HG03108 (cell line): ENCODE results near the gene SELP.

Experiments
- ATAC-seq: cut with Tn5 transposase; IDR thresholded peaks from one replicate; pipeline ENCODE4 v1.9.1; 2021; ENCODE audit warnings: moderate library complexity; ENCODE audit not compliant: unreplicated experiment

Gene SELP

DNA sequence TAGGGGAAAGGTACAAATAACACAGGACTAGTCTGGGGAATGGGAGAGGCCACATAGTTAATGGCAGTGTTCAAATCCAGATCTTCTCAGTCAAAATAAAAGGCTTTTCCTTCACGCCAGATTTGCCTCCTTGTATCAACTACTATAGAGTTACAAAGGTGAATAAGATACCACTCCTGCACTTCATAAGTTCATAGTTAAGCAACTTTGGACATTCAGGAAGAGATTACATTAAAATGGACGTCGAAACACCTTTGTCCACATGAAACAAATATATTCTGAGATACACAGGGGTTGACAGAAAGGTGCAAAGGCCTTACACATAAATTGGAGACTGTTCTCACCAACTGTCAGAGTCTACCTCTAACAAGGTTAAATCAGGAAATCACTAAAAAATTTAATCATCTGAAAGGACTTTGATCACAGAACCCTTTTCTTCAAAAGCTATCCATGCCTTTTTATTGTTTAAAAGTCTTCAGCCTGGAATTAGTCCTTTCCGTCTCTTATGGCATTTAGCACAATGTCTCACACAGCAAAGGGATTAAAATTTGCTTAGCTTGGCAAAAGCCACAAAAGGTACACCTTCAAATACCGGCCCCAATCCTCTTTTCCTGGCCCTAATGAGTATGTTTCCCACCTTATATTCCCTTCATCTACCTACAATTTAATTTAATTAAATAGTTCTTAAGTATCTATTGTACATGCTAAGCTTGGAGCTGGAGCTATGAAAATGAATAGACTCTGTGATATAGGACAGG lies 51.8 kb downstream of the SELP start:
- ATAC-seq = no peak

DNA sequence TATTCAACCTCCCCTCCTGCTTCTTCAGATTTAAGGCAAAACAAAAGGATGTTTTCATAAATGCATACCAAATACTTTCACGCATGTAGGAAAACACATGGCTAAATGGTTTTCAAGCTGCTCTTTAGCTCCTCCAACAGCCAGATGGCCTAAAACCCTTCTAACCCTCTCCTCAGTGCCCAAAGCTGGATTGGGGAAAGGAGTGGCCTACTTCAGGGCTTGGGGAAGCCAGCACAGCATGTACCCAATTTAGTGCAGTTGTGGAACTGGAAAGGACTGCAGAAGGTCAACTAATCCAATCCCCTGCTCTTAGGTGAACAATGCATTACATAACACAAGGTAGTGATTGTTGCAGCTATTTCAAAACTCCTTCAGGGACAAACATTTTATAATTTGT lies 53.0 kb downstream of the SELP start:
- no peak for ATAC-seq

DNA sequence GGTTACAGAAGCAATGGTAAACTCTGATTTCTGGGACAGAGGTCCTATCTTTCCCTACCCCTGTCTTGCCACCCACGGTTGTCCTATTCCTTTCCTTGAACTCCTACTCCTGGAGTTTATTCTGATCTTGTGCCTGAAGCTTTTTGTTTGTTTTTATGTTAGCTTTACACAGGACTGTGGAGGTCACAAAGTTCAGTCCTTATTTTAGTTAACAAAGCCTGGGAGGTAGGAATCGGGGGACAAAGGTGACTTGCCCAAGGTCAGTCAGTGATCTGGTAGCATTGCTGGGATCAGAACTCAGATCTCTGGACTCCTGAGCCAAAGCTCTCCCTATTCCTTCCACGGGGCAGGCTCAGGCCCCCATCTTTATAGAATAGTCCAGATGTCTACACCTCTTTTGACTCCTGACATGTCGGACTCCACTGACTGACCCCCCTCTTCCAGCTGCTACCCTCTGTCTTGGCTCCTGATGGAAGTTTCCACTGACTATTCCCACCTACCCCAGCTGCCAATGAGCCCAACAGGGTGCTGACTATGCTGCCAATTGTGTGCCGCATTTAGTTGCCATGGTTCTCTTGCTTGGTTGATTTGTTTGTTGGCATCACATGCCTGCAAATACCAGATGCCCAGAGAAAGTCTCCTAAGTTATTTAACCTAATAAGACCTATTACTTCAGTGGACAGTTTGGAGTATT lies 53.5 kb downstream of the SELP start:
- no peak for ATAC-seq

DNA sequence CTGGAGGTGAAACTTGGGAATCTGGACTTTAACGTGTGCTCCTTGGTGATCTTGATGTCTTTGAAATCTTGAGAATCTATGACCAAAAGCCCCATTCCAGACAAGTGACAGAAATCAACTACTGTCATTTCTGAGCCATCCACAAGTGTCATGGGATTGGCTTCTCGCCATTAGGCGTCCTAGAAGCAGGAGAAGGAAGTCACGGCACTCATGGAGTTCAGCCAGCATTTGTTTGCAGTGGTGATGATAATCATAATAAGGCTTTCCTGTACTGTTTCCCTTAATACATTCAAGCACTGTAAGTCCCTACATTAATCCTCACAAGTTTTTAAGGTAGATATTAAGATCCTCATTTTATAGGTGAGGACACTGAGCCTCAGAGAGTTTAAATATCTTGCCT lies 55.6 kb downstream of the SELP start:
- ATAC-seq = no peak

DNA sequence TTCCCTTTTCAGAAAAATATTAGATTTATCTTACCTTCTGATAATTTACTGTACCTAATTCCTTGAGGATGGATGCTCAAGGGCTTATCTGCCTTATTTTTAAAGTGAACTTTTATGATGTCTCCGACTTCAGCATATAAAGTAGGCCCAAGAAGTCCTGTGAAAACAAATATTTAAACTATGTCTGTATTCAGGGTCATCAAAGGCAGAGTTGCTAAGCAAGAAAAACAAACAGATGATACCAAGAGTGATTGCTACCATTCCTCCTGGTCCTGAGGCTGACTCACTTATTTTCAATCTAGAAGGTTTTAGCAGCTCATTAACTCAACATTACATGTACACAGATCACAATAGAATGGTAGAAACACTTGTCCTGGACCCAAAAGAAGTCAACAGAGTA lies 57.7 kb downstream of the SELP start:
- ATAC-seq = no peak

DNA sequence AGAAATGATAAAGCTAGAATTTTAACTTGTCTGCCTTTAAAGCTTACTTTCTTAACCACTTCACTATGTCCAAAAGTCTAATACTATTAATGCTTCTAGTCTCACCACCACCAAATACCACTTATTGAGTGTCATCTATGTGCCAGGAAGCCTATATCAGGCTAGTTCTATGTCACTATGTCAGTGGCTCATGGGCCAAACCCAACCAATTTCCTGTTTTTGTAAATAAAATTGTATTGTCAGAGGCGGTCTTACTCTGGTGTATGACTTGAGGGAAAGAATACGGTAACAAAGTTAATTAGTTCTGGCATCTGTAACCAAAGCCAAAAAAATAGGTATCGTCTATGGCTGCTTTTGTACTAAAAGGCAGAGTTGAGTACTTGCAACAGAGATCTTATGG lies 58.5 kb downstream of the SELP start:
- no peak for ATAC-seq

DNA sequence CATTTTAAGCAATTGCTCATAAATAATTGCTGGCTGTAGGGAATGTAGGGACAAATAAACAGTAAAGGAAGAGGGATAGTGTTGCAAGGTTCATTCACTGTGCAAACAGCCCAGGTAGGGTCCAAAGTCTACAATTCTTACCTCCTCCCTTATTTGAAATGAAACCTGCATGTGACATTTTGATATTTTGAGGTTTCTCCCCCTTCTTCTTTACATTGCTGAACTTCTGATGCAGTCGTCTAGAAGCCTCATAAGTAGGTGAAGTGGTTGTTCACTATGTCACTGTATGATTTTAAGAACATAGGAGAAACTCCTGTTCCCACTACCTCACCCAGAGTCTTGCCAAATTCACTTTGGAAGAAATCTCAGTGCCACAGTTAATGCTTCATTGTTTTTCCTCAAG lies 59.8 kb downstream of the SELP start:
- ATAC-seq = no peak

DNA sequence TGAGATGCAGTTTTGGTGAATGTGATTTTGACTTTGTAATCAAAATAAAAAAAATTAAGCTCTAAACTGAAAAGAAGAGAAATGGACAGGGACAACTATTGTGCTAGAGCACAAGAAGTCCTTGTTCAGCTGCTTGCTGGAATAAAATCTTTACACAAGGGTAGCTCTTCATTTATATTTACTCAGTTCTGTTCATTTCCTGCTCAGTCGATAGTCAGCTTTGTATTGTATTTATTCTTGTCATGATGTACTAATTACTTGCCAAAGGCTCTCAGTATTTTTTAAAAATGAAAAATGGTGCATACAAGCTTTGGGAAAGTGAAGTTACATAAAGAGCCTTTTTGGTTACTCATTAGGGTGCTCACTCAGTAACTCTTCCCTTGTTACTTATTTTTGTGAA lies 61.4 kb downstream of the SELP start:
- no peak for ATAC-seq

DNA sequence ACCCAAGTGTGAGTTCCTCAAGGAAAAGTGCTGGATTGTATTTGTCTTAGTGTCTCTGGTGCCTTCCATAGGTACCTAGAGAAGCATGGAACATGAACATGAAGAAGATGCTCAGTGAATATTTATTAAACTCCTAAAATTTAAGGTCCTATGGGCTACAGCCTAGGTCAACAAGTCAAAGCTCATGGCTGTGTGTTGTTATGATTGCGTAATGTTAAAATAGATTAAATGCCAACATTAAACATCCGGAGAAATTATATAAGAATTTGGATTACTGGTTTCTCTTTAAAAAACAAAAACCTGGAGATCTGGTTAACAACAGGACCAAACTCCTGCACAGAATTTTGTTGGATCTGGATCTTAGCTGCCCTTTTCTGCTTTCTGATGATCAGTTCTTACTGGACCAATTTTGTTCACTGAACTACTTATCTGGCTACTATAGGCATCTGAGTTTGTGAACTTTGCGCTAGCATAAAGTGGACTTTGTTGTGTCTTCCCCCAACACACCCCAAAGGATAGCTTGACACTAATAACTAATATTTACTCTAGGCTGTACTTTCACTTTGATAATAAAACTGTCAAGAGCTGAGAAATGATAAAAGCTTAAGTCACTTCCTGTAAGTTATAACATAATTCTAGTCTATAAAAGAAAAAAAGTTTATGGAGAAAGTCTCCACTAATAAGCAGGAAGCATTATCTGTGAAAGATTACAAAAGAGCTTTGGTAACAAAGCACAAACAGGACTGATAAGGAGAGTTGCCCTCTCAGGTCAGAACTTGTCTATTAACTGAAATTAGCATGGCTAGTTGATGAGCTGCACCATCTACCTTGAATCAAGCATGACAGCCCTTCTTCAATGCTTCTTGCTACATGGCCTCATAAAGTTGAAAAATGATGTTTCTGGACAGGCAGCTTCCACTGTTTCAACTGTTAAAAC lies 64.3 kb downstream of the SELP start:
- no peak for ATAC-seq

DNA sequence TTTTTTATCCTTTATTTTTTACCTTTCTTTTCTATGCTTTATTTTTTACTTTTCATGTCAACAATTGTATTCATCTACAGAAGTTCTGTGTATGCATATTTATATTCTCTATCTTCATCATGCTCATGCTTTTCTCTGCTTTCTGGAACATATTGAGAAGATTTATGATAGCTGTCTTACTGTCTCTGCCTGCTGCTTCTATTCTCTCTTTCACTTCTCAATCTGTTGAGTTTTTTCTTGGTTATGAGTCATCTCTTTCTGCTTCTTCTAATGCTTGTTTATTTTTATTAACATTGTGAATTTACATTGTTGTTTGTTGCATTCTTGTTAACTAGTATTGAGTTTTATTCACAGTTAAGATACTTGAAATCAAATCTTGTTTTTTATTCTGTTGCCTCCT lies 66.3 kb downstream of the SELP start:
- no peak for ATAC-seq

DNA sequence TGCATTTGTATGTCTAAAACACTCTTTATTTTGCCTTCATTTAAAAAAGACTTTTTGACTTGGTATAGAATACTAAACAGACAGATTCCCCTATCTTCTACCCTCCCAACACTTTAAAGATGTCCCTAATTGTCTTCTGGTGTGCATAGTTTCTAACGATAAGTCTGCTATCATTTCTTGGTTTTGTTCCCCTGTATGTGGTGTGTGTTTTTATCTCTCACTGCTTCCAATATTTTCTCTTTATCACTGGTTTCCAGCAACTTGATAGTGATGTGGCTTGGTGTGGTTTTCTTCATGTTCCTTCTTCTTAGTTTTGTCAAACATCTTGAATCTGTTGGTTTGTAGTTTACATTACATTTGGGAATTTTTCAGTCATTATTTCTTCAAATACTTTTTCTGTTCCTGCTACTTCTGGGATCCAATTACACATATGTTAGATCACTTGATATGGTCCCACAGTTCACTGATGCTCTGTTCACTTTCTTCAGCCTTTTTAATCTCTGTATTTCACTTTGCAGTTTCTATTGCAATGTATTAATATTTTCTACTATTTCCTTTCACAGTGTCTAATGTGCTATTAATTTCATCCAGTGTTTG lies 66.8 kb downstream of the SELP start:
- no peak for ATAC-seq

DNA sequence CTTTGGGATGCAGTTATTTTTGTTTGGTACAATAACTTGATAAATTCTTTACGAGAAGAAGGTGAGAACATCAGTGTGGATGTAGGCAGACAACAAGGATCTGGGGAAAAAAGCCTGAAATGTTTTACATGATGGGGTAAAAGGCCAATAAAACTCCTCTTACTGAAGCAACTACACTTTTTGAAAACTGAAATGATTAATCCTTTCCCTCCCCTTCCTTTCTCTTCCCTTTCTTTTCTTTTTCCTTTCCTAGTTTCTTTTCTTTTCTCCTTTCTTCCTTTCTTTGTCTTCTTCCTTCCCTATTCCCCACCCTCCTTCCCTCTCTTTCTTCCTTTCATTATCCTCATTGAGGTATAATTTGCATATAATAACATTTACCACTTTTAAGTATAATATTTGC lies 68.2 kb downstream of the SELP start:
- no peak for ATAC-seq

DNA sequence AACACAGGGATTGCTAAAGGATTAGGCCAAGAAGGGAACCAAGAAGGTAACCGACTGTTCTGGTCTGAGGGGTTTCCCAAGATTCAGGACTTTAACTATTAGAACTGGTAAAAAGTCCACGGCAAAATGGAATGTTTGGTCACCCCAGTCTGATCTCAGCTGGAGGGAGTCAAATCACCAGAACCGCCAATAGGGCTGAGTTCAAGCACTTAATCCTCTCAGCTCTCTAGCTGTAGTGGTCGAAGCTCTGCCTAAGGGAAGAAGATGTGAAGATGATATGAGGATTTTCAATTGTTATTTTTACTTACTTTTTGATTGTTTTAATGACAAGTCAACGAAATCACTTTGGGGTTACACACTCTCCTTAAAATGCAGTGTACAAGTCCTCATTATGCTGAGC lies 72.8 kb downstream of the SELP start:
- no peak for ATAC-seq

DNA sequence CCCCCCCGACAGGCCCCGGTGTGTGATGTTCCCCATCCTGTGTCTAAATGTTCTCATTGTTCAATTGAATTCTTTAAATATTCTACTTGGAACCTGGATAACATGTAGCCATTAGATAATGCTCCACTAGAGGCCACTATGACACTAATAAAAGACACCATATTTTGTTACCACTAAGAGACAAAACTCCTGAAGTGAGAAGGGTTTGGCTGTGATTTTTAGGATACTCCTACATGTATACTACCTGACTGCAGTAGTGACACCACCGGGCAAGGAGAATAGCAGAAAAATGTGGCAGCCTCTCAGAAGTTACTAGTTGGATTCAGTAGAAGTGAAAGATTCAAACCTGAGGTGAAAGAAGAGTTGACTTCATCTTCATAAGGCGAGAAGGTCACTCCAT lies 79.6 kb downstream of the SELP start:
- ATAC-seq = no peak

DNA sequence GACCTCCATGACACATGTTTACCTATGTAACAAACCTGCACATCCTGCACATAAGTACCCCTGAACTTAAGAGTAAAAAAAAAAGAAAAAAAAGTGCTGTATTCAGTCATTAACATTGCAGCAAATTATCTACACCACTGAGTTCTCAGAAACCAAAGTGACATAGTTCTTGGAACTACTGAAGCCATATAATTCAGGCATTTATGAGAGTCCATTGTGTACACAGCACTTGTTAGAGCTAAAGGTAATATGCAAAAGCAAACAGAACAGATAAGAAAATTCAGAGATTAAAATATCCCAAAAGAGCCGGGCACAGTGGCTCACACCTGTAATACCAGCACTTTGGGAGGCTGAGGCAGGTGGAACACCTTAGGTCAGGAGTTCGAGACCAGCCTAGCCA lies 81.6 kb downstream of the SELP start:
- ATAC-seq = no peak

DNA sequence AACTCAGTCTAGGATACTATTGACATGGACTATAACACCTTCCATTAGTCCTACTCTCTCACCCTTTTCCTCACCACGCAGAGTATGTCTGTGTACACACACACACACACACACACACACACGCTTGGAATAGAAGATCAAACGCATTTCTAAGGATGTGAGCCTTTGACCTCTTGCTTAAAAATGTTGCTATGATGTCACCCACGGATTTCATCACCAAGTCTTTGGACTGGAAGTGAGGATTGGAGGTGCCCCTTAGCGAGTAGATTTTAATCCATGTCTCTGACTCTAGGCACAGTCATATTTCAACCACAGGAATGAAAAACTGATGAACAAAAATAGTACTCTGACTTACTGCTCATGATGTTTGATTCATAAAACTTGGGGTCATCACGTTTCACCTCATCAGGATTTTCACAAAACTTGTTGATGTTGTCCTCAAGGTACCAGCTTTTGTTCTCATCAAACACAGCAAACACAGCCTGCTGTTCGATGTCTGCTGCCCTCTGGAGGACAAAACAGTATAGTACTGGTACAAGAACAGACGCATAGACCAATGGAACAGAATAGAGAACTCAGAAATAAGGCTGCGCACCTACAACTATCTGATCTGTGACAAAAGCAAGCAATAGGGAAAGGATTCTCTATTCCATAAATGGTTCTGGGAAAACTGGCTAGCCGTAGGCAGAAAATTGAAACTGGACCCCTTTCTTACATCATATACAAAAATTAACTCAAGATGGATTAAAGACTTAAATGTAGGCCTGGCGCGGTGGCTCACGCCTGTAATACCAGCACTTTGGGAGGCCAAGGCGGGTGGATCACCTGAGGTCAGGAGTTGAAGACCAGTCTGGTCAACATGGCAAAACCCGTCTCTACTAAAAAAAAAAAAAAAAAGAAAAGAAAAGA lies 83.6 kb downstream of the SELP start:
- ATAC-seq = no peak

DNA sequence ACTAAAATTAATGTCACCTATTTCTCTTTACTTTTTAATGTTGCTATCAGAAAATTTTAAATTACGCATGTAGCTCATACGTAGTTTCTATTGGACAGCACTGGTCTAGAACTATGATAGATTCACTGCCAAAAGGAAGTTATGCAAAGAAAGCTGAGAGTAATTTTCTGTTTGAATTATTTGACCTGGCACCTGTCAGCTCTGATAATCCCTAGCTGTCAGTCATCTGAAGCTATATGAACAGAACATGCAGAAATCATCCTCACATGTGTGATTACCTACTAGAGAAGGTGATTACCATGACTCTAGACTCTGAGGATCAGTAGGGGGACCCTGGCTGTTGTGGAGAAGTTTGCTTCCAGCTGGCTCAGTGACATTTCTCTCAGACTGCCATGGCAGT lies 84.5 kb downstream of the SELP start:
- ATAC-seq = no peak

DNA sequence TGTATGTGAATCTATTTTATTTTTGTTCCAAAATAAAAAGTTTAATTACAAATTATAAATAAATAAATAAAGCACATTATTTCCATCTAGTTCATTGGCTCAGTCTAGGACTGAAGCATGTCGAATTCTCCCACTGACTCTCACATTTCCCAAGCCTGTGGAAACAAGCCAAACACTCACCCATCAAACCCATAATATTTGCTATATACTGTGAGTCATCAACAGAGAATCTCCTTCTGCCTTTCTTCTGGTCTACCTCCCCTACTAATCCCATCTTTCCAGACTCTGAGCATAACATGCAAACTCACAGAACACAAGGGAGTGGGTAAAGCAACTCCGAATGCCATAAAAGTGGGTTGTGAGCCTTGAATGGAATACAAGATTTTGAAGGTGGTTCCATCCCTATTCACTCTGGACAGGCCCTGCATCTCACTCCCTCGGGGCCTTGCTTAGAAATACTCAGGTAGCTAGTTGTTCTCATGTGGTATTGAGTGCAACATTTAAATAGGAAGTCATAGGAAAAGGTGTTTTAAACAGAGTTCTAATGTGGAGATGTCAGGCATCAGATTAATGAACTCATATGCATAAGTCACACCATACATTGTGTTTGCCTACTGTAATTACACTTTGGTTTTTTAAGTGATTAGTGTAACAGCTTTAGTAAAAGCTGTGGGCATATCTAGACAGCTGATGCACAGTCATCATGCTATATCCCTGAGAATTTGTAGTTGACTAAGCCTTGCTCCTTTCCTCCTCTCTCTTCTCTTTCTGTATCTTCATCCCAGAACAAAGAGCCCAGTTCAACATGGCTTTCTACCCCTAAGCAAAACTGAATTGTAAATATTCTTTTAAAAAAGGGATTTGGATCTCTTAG lies 90.7 kb downstream of the SELP start:
- ATAC-seq = no peak
